HCEC 1CT (cell line): ENCODE data around the gene NUTF2.
"Not testable (repeated sequence)": the region's sequence is repeated elsewhere in the genome, so short reads cannot be mapped to it uniquely, and the experiment has no call there.

ENCODE experiments used
- DNase-seq: peaks from one replicate; pipeline ENCODE4 v3.0.0-alpha.2; 2017

Gene NUTF2

DNA sequence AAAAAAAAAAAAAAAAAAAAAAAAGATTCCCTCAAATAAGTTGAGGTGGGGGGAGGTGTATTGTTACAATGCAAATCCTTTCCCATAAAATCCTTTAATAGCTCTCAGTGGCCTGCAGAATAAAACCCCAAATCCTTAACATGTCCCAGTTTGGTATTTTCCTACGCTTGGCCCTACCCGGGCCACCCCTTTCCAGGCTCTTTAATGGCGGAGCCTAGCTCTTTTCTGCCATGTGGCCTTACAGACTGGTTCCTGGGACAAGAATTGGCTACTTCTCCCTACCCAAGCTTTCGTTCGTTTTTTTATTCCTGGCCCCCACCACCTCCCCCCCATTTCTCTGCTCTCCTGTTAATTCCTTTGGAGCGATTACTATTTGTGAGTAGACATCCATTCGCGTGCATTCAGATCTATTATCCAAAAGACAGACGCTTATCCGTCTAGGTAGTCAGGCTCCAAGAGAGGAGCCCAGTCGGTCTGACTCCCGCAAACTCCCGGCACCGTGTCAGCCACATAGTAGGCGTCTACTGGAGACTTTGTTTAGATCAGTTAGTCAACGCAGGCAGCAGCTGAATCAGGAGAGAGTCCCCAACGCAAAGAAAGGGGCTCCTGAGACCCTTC, 5.4 kb upstream of the NUTF2 start:
- DNase-seq = no peak

DNA sequence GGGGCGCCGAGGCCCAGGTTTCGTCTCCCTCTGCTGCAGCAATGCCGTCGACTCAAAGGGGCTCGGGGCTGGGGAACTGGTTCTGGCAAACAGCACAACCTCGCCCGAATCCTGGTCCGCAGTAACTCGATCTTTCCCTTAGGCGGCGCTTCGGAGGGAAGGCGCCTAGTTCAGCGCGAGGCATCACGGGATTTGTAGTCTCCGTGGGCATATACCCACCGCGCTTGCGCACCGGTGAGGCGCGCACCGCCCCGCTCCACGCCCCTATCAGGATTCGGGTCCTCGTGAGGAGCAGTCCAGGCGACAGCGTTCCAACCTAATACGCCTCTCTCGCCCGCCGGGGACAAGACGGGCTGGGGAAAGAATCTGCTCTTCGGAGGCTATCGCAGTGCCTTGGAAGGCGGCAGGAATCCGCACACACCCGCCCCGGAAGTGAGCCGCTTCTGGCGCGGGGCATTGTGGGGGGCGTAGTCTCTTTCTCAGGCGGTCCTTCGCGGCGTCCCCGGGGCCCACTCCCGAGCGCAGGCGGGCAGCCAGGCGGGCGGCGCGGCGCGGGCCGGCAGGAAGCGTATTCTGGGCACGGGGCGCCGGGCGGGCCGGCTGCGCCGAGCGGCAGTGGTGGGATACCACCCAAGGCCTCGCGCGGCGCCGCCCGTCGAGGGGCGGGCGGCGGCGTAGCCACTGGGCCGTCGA, 4.8 kb upstream of the NUTF2 start, which contains the start of gene THAP11:
Gene THAP11 (plus strand): TSS at position 505 of the 693 bp plus-strand sequence. CDS start 235 bp downstream, outside the sequence.
- DNase-seq = peak; percentile 92

DNA sequence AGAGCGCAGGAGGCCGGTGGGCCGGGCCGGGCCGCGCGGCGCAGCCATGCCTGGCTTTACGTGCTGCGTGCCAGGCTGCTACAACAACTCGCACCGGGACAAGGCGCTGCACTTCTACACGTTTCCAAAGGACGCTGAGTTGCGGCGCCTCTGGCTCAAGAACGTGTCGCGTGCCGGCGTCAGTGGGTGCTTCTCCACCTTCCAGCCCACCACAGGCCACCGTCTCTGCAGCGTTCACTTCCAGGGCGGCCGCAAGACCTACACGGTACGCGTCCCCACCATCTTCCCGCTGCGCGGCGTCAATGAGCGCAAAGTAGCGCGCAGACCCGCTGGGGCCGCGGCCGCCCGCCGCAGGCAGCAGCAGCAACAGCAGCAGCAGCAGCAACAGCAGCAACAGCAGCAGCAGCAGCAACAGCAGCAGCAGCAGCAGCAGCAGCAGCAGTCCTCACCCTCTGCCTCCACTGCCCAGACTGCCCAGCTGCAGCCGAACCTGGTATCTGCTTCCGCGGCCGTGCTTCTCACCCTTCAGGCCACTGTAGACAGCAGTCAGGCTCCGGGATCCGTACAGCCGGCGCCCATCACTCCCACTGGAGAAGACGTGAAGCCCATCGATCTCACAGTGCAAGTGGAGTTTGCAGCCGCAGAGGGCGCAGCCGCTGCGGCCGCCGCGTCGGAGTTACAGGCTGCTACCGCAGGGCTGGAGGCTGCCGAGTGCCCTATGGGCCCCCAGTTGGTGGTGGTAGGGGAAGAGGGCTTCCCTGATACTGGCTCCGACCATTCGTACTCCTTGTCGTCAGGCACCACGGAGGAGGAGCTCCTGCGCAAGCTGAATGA, 4.0 kb upstream of the NUTF2 start:
- peak; percentile 52 for DNase-seq

DNA sequence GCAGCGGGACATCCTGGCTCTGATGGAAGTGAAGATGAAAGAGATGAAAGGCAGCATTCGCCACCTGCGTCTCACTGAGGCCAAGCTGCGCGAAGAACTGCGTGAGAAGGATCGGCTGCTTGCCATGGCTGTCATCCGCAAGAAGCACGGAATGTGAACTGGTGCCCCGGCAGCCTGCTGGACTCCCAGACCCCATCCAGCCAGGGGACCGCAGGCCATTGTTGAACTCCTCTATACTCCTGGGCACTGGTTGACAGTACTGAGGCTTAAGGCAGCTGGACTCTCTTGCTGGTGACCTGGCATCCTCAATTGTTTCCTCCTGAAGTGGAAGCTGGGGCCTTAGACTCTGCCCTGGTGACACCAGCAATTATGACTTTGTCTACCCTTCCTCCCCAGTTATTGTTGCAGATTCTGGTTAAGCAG, 3.4 kb upstream of the NUTF2 start:
- peak; percentile 23 for DNase-seq

DNA sequence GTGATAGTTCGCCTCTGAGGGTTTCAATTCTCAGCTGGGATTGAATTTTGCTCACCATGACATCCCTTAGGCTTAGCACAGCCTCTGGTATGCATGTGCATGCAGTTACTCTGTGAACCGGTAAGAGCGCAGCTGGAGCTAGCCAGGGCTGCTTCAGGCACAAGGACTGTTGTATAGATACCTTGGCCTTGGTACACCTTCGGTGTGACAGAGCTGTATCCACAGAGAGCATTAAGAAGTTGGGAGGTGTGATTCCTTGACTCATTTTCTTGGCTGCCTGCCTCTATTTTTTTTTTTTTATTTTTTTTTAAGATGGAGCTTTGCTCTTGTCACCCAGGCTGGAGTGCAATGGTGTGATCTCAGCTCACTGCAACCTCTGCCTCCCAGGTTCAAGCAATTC, 2.2 kb upstream of the NUTF2 start:
- DNase-seq = peak; percentile 34

DNA sequence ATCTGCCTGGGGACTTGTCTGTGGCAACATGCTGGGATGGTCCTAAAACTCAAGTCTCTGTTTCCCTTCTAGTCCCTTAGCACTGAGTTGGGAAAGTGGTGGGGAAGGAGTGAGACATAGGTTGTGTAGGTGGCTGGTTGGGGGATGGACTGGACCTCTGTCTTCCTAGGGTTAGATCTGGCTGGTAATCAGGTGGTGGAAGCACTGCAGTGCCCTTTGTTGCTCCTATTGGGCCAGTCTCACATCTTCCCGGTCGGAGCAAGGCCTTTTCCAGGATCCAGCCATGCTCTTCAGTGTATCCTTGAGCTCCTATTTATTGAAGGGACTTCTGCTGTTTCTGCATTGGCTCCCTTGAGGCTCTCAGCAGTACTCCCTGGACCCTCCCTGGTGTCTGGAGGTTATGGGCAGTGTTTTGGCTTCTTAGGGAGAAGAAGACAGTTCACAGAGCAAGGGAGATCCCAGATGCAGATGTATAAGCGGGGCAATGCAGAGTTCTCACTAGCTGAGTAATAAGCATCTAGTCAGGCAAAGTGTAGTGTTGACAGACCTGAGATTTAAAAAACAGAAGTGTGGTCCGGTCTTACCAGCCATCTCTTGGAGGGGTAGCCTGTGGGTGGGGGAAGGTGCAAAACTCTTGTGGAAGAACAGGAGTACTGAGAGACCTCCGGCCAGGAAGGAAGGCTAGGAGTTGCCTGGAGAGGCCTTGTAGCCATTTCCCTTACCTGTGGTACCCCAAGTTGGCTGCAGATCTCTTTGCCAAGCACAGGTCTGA, 1.3 kb upstream of the NUTF2 start:
- DNase-seq = no peak

DNA sequence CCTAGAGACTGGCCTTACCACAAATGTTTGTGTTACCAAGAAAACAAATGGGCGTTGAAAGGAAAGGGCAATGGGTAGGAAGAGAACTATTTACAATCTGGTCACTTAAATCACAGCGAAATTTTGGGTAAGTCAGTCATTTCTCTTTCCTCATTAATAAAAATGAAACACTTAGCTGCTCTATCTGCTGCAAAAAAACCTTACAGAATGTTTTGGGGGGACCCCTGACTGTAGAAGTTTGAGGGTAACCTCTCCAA, 742 bp upstream of the NUTF2 start:
- no peak for DNase-seq

DNA sequence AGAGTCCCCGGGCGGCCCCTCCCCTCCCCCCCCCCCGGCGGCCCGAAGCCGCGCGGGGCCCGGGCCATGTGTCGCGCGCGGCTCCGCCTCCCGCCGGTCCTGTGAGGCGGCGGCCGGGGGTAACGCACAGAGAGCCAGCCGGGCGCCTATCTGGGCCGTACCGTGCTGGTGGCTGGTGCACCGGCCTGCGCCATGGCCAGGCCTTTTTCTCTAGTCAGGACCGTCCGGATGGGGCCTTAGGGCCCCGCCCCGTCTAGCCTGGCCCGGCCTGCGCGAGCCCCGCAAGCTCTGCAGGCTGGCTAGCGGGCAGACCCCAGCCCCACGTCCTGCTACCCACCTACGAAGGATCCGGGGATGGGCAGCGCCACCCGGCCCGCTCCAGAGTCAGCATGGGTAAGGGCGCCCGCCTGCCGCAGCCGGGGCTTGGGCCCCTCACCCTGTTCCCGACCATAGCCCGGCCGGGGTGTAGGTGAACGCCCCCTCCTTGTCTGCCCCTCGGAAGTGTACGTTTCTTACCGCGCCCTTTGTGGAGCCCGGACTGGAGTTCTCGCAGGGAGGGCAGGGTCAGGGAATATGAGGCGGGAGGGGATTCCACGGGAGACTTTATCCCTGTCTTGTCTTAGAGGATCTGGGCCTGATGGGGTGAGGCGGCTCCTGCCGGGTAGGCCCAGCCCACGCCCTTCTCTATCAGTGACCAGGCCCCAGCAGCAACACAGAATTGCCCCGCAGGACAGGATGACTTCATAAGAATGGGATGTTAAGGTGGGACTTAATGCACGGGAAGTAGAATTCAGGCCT, 530 bp downstream of the NUTF2 start, which contains the start of gene CENPT:
Gene CENPT (minus strand): TSS at position 630 of the 798 bp plus-strand sequence. CDS start 13,834 bp downstream, outside the sequence.
- peak; percentile 42 for DNase-seq

DNA sequence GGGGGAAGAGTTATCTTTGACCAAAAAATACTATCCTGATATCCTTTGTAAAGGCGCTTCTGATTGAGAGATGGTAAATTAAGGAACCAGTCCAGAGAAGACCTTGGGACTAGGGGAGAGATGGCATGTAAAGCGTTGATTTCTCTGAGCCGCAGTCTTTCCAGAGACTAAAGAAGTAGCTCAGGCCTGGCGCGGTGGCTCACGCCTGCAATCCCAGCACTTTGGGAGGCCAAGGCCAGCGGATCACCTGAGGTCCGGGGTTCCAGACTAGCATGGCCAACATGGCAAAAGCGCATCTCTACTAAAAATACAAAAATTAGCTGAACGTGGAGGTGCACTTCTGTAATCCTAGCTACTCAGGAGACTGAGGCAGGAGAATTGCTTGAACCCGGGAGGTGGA, 1.4 kb downstream of the NUTF2 start:
- DNase-seq = no peak

DNA sequence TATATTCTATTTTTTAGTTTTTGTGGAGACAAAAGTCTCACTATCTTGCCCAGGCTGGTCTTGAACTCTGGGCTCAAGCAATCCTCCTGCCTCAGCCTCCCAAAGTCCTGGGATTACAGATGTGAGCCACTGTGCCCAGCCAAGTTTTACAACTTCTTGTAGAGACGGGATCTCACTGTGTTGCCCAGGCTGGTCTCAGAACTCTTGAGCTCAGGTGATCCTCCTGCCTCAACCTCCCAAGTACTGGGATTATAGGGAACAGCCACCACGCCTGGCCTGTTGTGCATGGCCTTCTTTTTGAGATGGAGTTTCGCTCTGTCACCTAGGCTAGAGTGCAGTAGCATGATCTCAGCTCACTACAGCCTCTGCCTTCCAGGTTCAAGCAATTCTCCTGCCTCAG, 6.9 kb downstream of the NUTF2 start:
- no peak for DNase-seq

DNA sequence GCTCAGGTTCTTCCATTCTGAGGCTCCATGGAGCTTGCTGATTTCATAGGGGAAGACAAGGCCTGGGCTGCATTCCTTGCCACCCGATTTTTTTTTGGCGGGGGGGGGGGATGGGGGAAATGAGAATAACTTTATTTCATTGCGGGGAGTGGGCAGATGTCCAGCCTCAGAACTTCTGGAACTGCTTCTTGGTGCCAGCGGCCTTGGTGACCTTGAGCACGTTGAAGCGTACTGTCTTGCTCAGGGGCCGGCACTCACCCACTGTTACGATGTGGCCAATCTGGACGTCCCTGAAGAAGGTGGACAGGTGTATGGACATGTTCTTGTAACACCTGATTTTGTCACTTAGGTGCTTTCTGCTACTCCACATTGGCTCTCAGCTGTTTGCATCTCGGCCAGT, 9.1 kb downstream of the NUTF2 start:
- DNase-seq = no peak

DNA sequence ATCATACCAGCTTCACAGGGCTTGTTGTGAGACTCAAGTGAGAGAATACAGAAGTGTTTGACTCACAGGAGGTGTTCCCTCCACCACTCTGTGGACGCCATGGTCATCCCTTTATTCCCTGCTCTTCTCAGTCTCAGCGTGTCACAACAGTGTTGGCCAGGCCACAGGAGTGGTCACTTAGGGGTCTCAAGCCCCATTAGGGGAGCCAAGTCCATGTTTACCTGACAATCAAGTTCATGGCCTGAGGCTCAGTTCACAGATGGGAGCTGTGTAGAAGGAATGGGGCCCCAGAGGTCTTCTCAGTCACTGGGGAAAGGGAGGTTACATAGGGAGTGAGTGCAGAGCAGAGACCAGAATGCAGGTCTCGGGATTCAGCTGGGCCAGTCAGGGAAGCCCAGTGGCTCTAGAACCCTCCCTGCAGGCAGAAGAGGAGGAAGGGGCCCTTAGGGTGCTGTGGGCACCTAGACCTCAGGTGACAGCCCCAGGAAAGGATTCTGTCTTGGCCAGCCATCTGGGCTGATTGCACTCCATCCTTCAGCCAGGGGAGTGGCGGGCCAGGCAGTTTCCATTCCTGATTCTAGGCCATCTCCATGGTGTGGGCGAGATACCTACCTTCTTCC, 10.3 kb downstream of the NUTF2 start:
- no peak for DNase-seq

DNA sequence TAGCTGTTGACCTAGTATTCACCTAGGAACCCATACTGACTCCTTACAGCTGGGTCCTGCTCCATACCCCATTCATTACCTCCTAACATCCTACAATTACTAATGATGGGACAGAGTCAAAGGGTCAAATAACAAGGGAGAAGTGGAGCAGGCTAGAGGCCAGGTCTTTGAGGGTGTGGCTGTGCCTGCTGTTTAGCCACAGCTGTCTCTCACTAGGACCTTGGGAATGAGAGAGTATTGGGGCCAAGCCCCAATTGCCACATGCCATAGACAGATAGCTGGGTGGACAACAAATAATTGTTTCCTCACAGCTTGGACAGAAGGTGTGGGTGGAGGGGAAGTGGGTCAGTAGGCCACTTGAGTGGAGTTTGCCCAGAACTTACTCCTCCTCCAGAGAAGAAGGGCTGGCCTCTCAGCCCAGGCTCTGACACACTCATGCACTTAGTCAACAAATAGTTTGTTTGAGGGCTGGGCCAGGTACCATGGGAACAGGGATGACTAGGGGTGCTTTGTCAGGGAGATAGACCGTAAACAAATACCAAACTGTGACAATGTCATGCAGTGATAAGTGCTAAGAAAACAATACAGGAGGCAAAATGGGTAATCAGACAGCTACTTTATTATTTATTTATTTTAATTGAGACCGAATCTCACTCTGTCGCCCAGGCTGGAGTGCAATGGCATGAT, 11.0 kb downstream of the NUTF2 start:
- peak; percentile 93 for DNase-seq

DNA sequence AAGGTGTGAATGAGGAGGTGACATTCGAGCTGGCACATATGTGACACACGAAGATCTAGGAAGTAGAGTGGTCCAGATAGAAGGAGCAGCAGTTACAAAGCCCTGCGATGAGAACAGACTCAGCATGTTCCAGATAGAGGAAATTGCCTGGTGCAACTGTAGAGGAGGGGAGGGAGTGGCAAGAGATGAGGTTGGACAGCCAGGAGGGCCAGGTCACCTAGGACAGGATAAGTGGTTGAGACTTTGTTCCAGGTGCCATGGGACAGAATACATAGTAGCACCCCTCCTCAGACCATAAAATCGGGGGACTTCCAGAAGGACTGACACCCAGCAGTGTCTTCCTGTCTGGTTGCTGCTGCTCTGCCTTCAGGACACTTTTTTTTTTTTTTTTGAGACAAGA, 11.8 kb downstream of the NUTF2 start:
- no peak for DNase-seq

DNA sequence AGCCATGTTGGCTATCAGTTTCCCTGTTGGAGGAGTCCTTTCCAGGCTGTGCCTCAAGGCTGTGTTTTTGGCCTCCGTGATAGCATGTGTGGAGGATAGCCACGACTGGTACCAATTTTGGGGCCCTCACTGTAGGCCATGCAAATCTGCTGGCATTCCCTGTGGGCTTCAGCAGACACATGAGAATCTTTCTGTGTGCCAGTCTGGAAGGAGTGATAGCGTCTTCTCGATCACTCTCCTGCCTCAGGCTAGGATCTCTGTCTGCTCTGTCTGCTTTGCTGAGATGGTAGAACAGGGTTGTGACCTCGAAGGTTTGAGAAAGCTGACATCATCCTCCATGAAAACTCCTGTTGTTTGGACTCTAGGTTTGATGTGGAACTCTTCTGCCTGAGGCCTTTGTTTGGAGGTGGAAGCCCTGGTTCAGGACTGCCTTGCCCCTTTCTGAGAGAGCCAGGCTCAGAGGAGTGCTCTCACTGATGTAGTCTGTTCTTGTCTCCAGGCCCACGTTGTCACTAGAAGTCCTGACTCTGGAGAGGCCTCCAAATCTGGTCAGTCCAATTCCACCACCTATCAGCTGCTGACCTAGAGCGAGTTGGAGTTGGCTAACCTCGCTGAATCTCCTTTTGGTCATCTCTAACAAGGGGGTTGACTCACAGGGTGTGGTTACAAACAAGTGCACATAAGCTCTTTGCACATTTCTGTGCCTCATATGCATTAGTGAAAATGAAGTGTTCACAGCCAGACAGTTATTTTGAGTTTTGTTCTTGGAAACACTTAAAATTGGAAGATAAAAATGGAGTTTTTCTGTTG, 14.1 kb downstream of the NUTF2 start:
- peak; percentile 77 for DNase-seq

DNA sequence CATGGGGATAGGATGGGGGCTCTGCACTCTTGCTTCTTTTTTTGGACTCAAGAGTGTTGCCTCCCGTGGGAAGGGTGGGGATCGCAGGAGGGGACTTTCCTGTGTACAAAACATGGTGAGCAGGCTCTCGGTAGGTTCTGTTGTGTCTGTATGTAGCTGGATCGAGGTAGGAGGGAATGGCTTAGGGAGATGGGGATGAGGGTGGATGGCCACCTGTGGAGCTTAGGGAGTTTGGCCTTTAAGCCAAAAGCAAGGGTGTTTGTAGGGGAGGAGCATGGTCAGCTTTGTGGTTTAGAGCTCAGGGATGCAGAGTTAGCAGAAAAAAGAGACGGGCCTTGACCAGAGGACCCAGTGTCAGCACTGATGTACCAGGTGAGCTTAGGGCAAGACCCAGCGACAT, 15.1 kb downstream of the NUTF2 start:
- no peak for DNase-seq

DNA sequence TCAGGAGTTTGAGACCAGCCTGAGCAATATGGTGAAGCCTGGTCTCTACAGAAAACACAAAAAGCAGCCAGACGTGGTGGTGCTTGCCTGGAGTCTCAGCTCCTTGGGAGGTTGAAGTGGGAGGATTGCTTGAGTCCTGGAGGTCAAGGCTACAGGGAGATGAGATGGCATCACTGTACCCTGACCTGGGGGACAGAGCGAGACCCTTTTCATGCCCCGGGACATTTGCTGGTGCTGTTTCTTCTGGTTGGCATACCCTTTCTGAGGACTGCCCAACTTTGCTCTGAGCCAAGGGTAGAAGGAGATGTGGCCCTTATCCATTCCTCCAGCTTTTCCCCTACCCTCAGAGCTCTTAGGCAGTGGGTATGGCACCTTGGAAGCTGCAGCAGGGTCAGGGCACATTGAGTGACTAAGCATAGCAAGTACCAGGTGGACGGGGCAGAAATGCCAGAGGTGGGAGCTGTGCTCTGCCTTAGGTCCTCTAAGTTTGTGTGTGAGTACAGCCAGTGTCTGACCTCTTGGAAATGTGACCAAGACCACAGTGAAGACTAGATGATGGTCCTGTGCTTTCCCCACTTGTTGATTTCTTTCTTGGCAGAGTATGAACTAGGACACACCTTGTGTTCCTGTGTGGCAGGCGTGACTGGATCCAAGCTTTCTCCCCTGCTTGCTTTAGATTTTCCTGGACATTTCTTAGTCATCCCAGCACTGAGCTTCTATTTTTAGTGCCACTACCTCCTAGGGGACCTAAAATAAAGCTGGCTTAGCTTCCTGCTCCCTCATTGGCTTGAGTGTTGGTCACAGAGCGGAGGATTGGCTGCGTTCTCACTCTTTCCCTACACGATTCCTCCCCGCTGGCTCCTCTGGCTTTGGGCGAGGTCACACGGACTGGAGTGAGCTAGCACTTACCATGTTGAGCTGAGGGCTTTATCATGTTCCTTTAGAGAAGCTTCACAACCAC, 16.2 kb downstream of the NUTF2 start:
- no peak for DNase-seq

DNA sequence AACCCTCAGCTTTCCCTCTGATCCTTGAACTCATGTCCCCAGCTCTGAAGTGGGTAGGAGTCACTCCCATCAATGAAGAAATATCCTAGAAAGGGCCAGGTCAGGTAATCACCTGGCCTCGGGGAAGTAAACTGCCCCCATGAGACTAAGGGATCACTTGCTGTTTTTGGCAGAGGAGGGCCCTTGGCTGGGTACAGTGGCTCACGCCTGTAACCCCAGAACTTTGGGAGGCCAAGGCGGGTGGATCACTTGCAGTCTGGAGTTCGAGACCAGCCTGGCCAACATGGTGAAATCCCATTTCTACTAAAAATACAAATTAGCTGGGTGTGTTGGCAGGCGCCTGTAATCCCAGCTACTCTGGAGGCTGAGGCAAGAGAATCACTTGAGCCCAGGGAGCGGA, 17.3 kb downstream of the NUTF2 start:
- DNase-seq = not testable (repeated sequence)

DNA sequence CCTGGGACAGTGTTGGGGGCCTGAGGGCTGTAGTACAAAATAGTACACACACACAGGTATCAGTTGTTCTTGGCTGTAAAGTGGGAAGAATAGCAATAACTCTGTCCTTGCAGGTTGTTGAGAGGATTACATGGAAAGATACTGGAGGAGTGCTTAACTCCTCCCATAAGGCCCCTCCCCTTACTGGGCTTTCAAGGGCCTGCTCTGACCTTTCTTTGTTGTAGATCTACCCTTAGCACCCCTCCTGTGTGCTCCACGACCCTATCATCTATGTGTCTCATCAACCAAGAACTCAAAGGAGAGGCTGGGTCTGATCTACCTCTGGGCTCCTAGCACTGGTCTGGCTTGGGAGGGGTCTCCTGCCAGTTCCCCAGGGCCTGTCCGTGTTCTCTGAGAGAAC, 17.9 kb downstream of the NUTF2 start:
- DNase-seq = no peak
